H9 (cell line): ENCODE measurements around the gene ATCAY. TPM values are rescaled to one million over a fixed set of nuclear protein-coding genes. Genes with fewer than 3 reads are reported as not detected.

ENCODE experiments used
- DNase-seq: peaks from one replicate; pipeline ENCODE4 v3.0.0-alpha.2; 2017
- H2AFZ ChIP-seq: one replicate; pipeline ENCODE4 v1.6.1; 2013; ENCODE audit warnings: mild to moderate bottlenecking, low read length, control low read depth, moderate library complexity
- H2AK5ac ChIP-seq: 2 replicates; pipeline ENCODE4 v1.6.1; 2013; ENCODE audit warnings: low read length, control low read depth, mixed read lengths; ENCODE audit not compliant: insufficient read length
- H2BK120ac ChIP-seq: one replicate; pipeline ENCODE4 v1.6.1; 2013; ENCODE audit warnings: low read depth, mild to moderate bottlenecking, low read length, control low read depth, inconsistent platforms; ENCODE audit not compliant: poor library complexity, severe bottlenecking
- H2BK12ac ChIP-seq: 2 replicates; pipeline ENCODE4 v1.6.1; 2013; ENCODE audit warnings: low read length, control low read depth, mixed read lengths, low read depth; ENCODE audit not compliant: insufficient read length
- H2BK15ac ChIP-seq: 2 replicates; pipeline ENCODE4 v1.6.1; 2013; ENCODE audit warnings: low read depth, low read length, control low read depth
- H2BK20ac ChIP-seq: one replicate; pipeline ENCODE4 v1.6.1; 2013; ENCODE audit warnings: low read depth, mild to moderate bottlenecking, low read length, control low read depth, inconsistent platforms; ENCODE audit not compliant: poor library complexity, severe bottlenecking
- H2BK5ac ChIP-seq: 2 replicates; pipeline ENCODE4 v1.6.1; 2013; ENCODE audit warnings: low read length, control low read depth, mixed read lengths; ENCODE audit not compliant: insufficient read length
- H3K14ac ChIP-seq: 2 replicates; pipeline ENCODE4 v1.6.1; 2013; ENCODE audit warnings: low read length, control low read depth; ENCODE audit not compliant: insufficient read depth
- H3K18ac ChIP-seq: 2 replicates; pipeline ENCODE4 v1.6.1; 2013; ENCODE audit warnings: low read depth, mild to moderate bottlenecking, mixed read lengths, low read length, control low read depth; ENCODE audit not compliant: insufficient read length
- H3K23ac ChIP-seq: 2 replicates; pipeline ENCODE4 v1.6.1; 2013; ENCODE audit warnings: low read length, control low read depth, mixed read lengths, low read depth; ENCODE audit not compliant: insufficient read length
- H3K23me2 ChIP-seq: 2 replicates; pipeline ENCODE4 v1.6.1; 2013; ENCODE audit warnings: low read depth, mild to moderate bottlenecking, mixed read lengths, low read length, control low read depth; ENCODE audit not compliant: insufficient read length, poor library complexity, severe bottlenecking
- H3K27ac ChIP-seq: 2 replicates; pipeline ENCODE4 v1.5.1; 2013; ENCODE audit warnings: low read length, control low read depth, mixed read lengths, low read depth; ENCODE audit not compliant: insufficient read length
- H3K27me3 ChIP-seq: 2 replicates; pipeline ENCODE4 v1.6.1; 2013; ENCODE audit warnings: low read length, control low read depth, inconsistent platforms; ENCODE audit not compliant: insufficient read depth
- H3K4ac ChIP-seq: 2 replicates; pipeline ENCODE4 v1.6.1; 2013; ENCODE audit warnings: low read depth, mild to moderate bottlenecking, control low read depth, inconsistent platforms, low read length, moderate library complexity
- H3K4me1 ChIP-seq: 2 replicates; pipeline ENCODE4 v1.6.1; 2013; ENCODE audit warnings: low read length, control low read depth, inconsistent platforms; ENCODE audit not compliant: insufficient read depth
- H3K4me2 ChIP-seq: 2 replicates; pipeline ENCODE4 v1.6.1; 2013; ENCODE audit warnings: low read length, control low read depth, mixed read lengths; ENCODE audit not compliant: insufficient read length, insufficient read depth
- H3K56ac ChIP-seq: 2 replicates; pipeline ENCODE4 v1.6.1; 2013; ENCODE audit warnings: low read depth, mild to moderate bottlenecking, mixed read lengths, low read length, control low read depth; ENCODE audit not compliant: insufficient read length
- H3K79me1 ChIP-seq: 2 replicates; pipeline ENCODE4 v1.6.1; 2013; ENCODE audit warnings: low read depth, mild to moderate bottlenecking, moderate library complexity, low read length, control low read depth, inconsistent platforms; ENCODE audit not compliant: insufficient read depth, poor library complexity, severe bottlenecking
- H3K79me2 ChIP-seq: 2 replicates; pipeline ENCODE4 v1.6.1; 2013; ENCODE audit warnings: low read length, control low read depth, inconsistent platforms; ENCODE audit not compliant: insufficient read depth
- H3K9ac ChIP-seq: 2 replicates; pipeline ENCODE4 v1.6.1; 2013; ENCODE audit warnings: low read length, control low read depth, mixed read lengths; ENCODE audit not compliant: insufficient read length; ENCODE audit errors: extremely low read depth
- H3K9me3 ChIP-seq: one replicate; pipeline ENCODE4 v1.6.1; 2013; ENCODE audit warnings: low read depth, low read length, inconsistent platforms; ENCODE audit not compliant: control insufficient read depth
- H3T11ph ChIP-seq: one replicate; pipeline ENCODE4 v1.6.1; 2013; ENCODE audit warnings: mild to moderate bottlenecking, low read length, control low read depth, inconsistent platforms
- H4K20me1 ChIP-seq: one replicate; pipeline ENCODE4 v1.6.1; 2013; ENCODE audit not compliant: control insufficient read depth, insufficient read length, insufficient read depth
- H4K5ac ChIP-seq: 2 replicates; pipeline ENCODE4 v1.6.1; 2013; ENCODE audit warnings: low read depth, mild to moderate bottlenecking, mixed read lengths, low read length, control low read depth; ENCODE audit not compliant: insufficient read length
- H4K8ac ChIP-seq: replicated peaks from 2 replicates; pipeline ENCODE4 v1.6.1; 2013; ENCODE audit warnings: low read length, control low read depth, mixed read lengths, low read depth; ENCODE audit not compliant: insufficient read length
- H4K91ac ChIP-seq: 2 replicates; pipeline ENCODE4 v1.6.1; 2013; ENCODE audit warnings: low read depth, mild to moderate bottlenecking, moderate library complexity, mixed read lengths, low read length, control low read depth; ENCODE audit not compliant: insufficient read length
- H3K27ac Mint-ChIP-seq, 3 experiments: 2 replicates in 2 of 3; 3 replicates in 1 of 3; pipeline ENCODE4 v1.8.0; 2020 to 2021; ENCODE audit warnings: mixed read lengths in 3 of 3, mild to moderate bottlenecking in 1 of 3, moderate library complexity in 1 of 3
- H3K27me3 Mint-ChIP-seq: 2 replicates; pipeline ENCODE4 v1.8.0; 2021; ENCODE audit warnings: low read depth, mild to moderate bottlenecking, moderate library complexity, mixed read lengths
- H3K36me3 Mint-ChIP-seq, 3 experiments: 2 replicates in 2 of 3; 3 replicates in 1 of 3; pipeline ENCODE4 v1.8.0; 2020 to 2021; ENCODE audit warnings: low read depth in 3 of 3, mixed read lengths in 3 of 3; ENCODE audit not compliant: insufficient read depth in 1 of 3
- H3K4me1 Mint-ChIP-seq, 2 experiments: 2 replicates each; pipeline ENCODE4 v1.8.0; 2020; ENCODE audit warnings: mixed read lengths in 2 of 2
- H3K4me3 Mint-ChIP-seq, 2 experiments: 2 replicates in 1 of 2; 3 replicates in 1 of 2; pipeline ENCODE4 v1.8.0; 2020 to 2021; ENCODE audit warnings: mild to moderate bottlenecking in 2 of 2, mixed read lengths in 2 of 2, moderate library complexity in 1 of 2
- H3K9me3 Mint-ChIP-seq, 2 experiments: 2 replicates in 1 of 2; 3 replicates in 1 of 2; pipeline ENCODE4 v1.8.0; 2020; ENCODE audit warnings: mild to moderate bottlenecking in 2 of 2, mixed read lengths in 2 of 2, moderate library complexity in 1 of 2
- WGBS: extraction: QIAGEN DNeasy Blood & Tissue Kit; methylation state at CpG from one replicate; pipeline ENCODE4 v1.1.7; 2013; ENCODE audit warnings: missing lambda C conversion rate, low lambda C conversion rate, mixed read lengths; ENCODE audit not compliant: insufficient read length; ENCODE audit errors: extremely low coverage; 5-methylcytosine and 5-hydroxymethylcytosine counted together
- total RNA-seq: library from RNA; stranded (reverse); gene quantifications from 2 replicates; pipeline ENCODE4 v1.2.1, GENCODE V29; 2021
- TF ChIP-seq, protein P1 (sequence below): fragments of 200-600 bp; sonication (generic); conservative IDR thresholded peaks from 3 replicates; pipeline ENCODE4 v1.8.0; 2021; ENCODE audit warnings: antibody characterized with exemption, mild to moderate bottlenecking

Gene ATCAY
- total RNA-seq, 1 experiment from 2014 or later: 12.2 TPM

DNA sequence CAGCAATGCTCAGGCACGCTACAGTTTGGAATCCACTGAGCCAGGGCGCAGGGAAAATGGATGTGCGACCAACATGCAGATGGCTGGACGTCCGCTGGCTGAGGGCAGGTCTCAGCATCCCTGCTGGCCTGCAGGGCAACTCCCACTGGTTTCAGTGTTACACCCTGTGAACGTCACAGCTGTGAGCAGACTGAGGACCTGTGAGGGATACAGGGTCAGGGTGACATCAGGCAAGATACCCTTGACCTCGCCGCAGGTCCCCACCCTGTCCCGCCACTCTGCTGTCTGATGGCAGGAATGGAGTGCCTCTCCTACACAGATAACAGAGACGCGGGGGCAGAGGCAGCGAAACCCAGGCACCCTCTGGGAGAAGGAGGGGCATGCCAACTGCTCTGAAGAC, 30.7 kb upstream of the ATCAY start:
- H3K9me3 ChIP-seq: peaks cover 28% of the 10 kb centered on the region
- no peak overlapping the region for H2BK120ac ChIP-seq
- H2BK20ac ChIP-seq: no peak overlapping the region
- no peaks in the 10 kb centered on the region for H3K4me1 ChIP-seq
- TF ChIP-seq, protein P1, sequence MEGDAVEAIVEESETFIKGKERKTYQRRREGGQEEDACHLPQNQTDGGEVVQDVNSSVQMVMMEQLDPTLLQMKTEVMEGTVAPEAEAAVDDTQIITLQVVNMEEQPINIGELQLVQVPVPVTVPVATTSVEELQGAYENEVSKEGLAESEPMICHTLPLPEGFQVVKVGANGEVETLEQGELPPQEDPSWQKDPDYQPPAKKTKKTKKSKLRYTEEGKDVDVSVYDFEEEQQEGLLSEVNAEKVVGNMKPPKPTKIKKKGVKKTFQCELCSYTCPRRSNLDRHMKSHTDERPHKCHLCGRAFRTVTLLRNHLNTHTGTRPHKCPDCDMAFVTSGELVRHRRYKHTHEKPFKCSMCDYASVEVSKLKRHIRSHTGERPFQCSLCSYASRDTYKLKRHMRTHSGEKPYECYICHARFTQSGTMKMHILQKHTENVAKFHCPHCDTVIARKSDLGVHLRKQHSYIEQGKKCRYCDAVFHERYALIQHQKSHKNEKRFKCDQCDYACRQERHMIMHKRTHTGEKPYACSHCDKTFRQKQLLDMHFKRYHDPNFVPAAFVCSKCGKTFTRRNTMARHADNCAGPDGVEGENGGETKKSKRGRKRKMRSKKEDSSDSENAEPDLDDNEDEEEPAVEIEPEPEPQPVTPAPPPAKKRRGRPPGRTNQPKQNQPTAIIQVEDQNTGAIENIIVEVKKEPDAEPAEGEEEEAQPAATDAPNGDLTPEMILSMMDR: no peak
- Mint-ChIP-seq H3K9me3 (peaks cover 34 to 42% of the 10 kb centered on the region in 2 experiments), H3K27me3 (no peaks in the 10 kb centered on the region), H3K4me1 (no peaks in the 10 kb centered on the region), H3K4me3 (no peak overlapping the region), H3K27ac (peak overlapping the region in 1 of 3 experiments; percentile 36; a peak in 1 of 7 replicates), H3K36me3 (peaks cover 33 to 47% (median 41%) of the 10 kb centered on the region in 3 experiments)
- no peaks in the 10 kb centered on the region for H4K20me1 ChIP-seq
- H3K27me3 ChIP-seq: no peaks in the 10 kb centered on the region
- no peak overlapping the region for H3K9ac ChIP-seq
- no peak overlapping the region for H4K5ac ChIP-seq
- no peak overlapping the region for H3K27ac ChIP-seq
- no peak overlapping the region for H3K4ac ChIP-seq
- H3K23ac ChIP-seq: no peak overlapping the region
- H2BK5ac ChIP-seq: no peak overlapping the region
- no peak overlapping the region for H2BK15ac ChIP-seq
- H2BK12ac ChIP-seq: no peak overlapping the region
- H3K23me2 ChIP-seq: no peaks in the 10 kb centered on the region
- H3K56ac ChIP-seq: no peak overlapping the region
- no peak for DNase-seq
- H3K79me1 ChIP-seq: no peaks in the 10 kb centered on the region
- H2AK5ac ChIP-seq: no peak overlapping the region
- no peak overlapping the region; the same call in 1 of the 2 replicates for H3K14ac ChIP-seq
- H3K4me2 ChIP-seq: no peak overlapping the region
- no peaks in the 10 kb centered on the region for H3K79me2 ChIP-seq
- no peak overlapping the region for H4K91ac ChIP-seq
- H3T11ph ChIP-seq: no peak overlapping the region
- no peak overlapping the region for H2AFZ ChIP-seq
- no CpG with 5 or more reads among the region's 12 CpGs for WGBS
- no peak overlapping the region for H3K18ac ChIP-seq
- H4K8ac ChIP-seq: no peak overlapping the region
